ENCODE measurements around the gene GJB2. TPM values are rescaled to one million over a fixed set of nuclear protein-coding genes. Genes with fewer than 3 reads are reported as not detected.

Gene GJB2
- total RNA-seq, 4 donors from 2014 or later, result 301 to 1,758 (median 1,011) TPM

GRCh38 chr13:20165417-20166257 lies 27.1 kb downstream of the GJB2 start:
- Histone ChIP-seq H3K9me3 (no peaks in the 10 kb centered on the region), H3K27ac (peak overlapping the region in 2 of 4 donors; percentile 37 to 39), H3K27me3 (peaks cover 0 to 74% (median 0%) of the 10 kb centered on the region in 4 donors), H3K4me1 (peaks cover 9 to 26% (median 13%) of the 10 kb centered on the region in 3 donors), H3K4me3 (no peak overlapping the region), H3K36me3 (no peaks in the 10 kb centered on the region)
- DNase-seq, result no peak
- intact Hi-C loops (cut with DNase I), result no loop called here
- 26 to 49% methylated on average over 11 of the region's 11 CpGs for WGBS, 2 donors
- TF ChIP-seq POLR2A (IDR thresholded peaks at IDR 0.05), result no peak
- TF ChIP-seq, protein P1, sequence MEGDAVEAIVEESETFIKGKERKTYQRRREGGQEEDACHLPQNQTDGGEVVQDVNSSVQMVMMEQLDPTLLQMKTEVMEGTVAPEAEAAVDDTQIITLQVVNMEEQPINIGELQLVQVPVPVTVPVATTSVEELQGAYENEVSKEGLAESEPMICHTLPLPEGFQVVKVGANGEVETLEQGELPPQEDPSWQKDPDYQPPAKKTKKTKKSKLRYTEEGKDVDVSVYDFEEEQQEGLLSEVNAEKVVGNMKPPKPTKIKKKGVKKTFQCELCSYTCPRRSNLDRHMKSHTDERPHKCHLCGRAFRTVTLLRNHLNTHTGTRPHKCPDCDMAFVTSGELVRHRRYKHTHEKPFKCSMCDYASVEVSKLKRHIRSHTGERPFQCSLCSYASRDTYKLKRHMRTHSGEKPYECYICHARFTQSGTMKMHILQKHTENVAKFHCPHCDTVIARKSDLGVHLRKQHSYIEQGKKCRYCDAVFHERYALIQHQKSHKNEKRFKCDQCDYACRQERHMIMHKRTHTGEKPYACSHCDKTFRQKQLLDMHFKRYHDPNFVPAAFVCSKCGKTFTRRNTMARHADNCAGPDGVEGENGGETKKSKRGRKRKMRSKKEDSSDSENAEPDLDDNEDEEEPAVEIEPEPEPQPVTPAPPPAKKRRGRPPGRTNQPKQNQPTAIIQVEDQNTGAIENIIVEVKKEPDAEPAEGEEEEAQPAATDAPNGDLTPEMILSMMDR (IDR thresholded peaks at IDR 0.05), result no peak

GRCh38 chr13:20161951-20162300 lies 30.8 kb downstream of the GJB2 start:
- peaks cover 0 to 82% (median 6%) of the 10 kb centered on the region in 4 donors for H3K27me3 ChIP-seq
- TF ChIP-seq, protein P1 (IDR thresholded peaks at IDR 0.05), result no peak
- no peak for TF ChIP-seq POLR2A (IDR thresholded peaks at IDR 0.05)
- peak overlapping the region in 2 of 4 donors; percentile 54 to 64 for H3K4me3 ChIP-seq
- intact Hi-C loops (cut with DNase I), result no loop called here
- H3K9me3 ChIP-seq, result no peaks in the 10 kb centered on the region
- no peaks in the 10 kb centered on the region for H3K36me3 ChIP-seq
- no peak overlapping the region for H3K27ac ChIP-seq
- peaks cover 16 to 36% (median 18%) of the 10 kb centered on the region in 3 donors for H3K4me1 ChIP-seq
- WGBS, 2 donors, result 49 to 61% methylated on average over 10 to 15 of the region's 16 CpGs
- no peak for DNase-seq

GRCh38 chr13:20161275-20161950 lies 31.3 kb downstream of the GJB2 start:
- no peak overlapping the region for H3K27ac ChIP-seq
- intact Hi-C loops (cut with DNase I), result no loop called here
- TF ChIP-seq POLR2A (IDR thresholded peaks at IDR 0.05), result no peak
- TF ChIP-seq, protein P1 (IDR thresholded peaks at IDR 0.05), result no peak
- no peaks in the 10 kb centered on the region for H3K9me3 ChIP-seq
- peaks cover 0 to 87% (median 6%) of the 10 kb centered on the region in 4 donors for H3K27me3 ChIP-seq
- H3K36me3 ChIP-seq, result no peaks in the 10 kb centered on the region
- H3K4me3 ChIP-seq, result peak overlapping the region; percentile 42 to 64 (median 48)
- DNase-seq, result no peak
- peaks cover 16 to 33% (median 18%) of the 10 kb centered on the region in 3 donors for H3K4me1 ChIP-seq
- WGBS, 2 donors, result 3 to 14% methylated on average over 7 to 11 of the region's 79 CpGs

GRCh38 chr13:20160306-20161274 lies 32.1 kb downstream of the GJB2 start, which contains the start of gene GJA3:
Gene GJA3 (minus strand): TSS chr13:20161052. CDS start chr13:20143288, 17,764 bp downstream.
- WGBS, 2 donors, result 3 to 5% methylated on average over 13 to 16 of the region's 93 CpGs
- peaks cover 0 to 88% (median 6%) of the 10 kb centered on the region in 4 donors for H3K27me3 ChIP-seq
- peaks cover 16 to 25% (median 18%) of the 10 kb centered on the region in 3 donors for H3K4me1 ChIP-seq
- H3K27ac ChIP-seq, result no peak within 1 kb of the TSS
- no peak for TF ChIP-seq POLR2A (IDR thresholded peaks at IDR 0.05)
- TF ChIP-seq, protein P1 (IDR thresholded peaks at IDR 0.05), result peak in 1 of 6 experiments; percentile 6
- intact Hi-C loops (cut with DNase I), result no loop called here
- H3K9me3 ChIP-seq, result no peaks in the 10 kb centered on the region
- peak within 1 kb of the TSS; percentile 42 to 64 (median 48) for H3K4me3 ChIP-seq
- no peak for DNase-seq
- H3K36me3 ChIP-seq, result no peaks in the 10 kb centered on the region

Data from esophagus squamous epithelium (tissue), 5 donors.